Regular cardiac myocyte (primary cell): ENCODE results near the gene SAV1. TPM values are rescaled to one million over a fixed set of nuclear protein-coding genes. Genes with fewer than 3 reads are reported as not detected.

Experiments used
- total RNA-seq: library from RNA; depleted of rRNA; stranded (reverse); fragments of >200 nt; gene quantifications from 2 replicates; pipeline ENCODE4 v1.2.3, GENCODE V29; 2014

Gene SAV1
- total RNA-seq: 18.8 and 23.1 TPM in 2 replicates

DNA sequence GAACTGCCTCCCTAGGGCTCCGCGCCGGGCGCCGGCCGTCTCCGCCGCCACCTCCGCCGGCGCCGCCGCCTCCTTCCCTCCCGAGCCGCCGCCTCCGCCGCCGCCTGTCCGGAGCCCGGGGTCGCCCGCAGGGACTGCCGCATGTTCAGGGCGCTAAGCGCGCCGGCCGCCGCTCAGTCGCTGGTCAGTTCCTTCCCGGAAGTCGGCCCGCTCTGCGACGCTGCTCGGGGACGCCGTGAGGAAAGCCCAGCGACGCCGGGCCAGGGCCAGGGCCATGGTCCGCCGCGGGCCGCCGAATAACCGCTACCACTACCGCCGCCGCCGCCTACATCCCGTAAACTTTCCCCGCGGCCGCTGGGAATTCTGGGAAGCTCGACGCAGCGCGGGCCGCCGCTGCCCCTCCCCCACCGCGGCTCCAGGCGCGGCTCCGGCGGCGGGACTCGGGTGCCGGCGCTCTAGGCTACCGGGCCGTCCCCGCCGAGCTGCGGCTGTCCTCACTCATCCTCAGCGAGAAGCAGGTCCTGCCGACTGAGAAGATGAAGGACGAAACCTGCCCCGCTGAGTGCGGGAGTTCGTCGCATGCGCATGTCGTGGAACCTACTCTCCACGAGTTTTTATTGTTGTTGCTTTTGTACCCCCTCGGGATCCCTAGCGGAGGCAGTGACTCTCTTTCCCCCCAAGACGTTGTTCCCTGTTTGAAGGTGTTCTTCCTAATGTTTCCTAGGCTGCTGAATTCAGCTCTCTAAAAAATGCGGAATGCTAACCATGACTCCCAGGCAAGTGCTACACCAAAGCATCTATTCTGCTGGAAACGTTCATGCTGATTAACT is at the start of gene SAV1:
Gene SAV1 (minus strand): TSS at position 311 of the 830 bp plus-strand sequence. CDS start 339 bp downstream, outside the sequence.

Other genes starting within 250 kb of the SAV1 start
- 76.1 and 80.3 TPM in 2 replicates for gene MAP4K5, start 135.7 kb downstream of the SAV1 start, total RNA-seq
- 1.7 and 8.5 TPM in 2 replicates for gene ATL1, start 108.2 kb downstream of the SAV1 start, total RNA-seq
- 37.2 and 54.3 TPM in 2 replicates for gene NIN, start 162.9 kb upstream of the SAV1 start, total RNA-seq
- gene ABHD12B, start 203.7 kb upstream of the SAV1 start, total RNA-seq: not detected in 2 replicates